Liver (tissue), 9 donors: ENCODE data around the gene RIOK1. TPM values are rescaled to one million over a fixed set of nuclear protein-coding genes. Genes with fewer than 3 reads are reported as not detected.

ENCODE experiments used
- DNase-seq: peaks from one replicate; pipeline ENCODE4 v3.0.0-alpha.2; 2017; ENCODE audit warnings: low spot score
- H3K27ac ChIP-seq, 2 donors: one replicate each; pipeline ENCODE4 v1.7.0; 2013; ENCODE audit warnings: inconsistent platforms in 2 of 2, low read length in 2 of 2, control low read depth in 1 of 2, low read depth in 1 of 2, mild to moderate bottlenecking in 1 of 2
- H3K27me3 ChIP-seq, 4 donors: one replicate each; pipeline versions ENCODE4 v1.6.1 to v1.7.0; 2013; ENCODE audit warnings: low read length in 3 of 4, inconsistent platforms in 1 of 4, mild to moderate bottlenecking in 1 of 4, moderate library complexity in 1 of 4; ENCODE audit not compliant: control insufficient read depth in 4 of 4, insufficient read depth in 4 of 4
- H3K36me3 ChIP-seq, 4 donors: one replicate each; pipeline versions ENCODE4 v1.6.1 to v1.7.0; 2013; ENCODE audit warnings: low read length in 3 of 4, mild to moderate bottlenecking in 3 of 4, low read depth in 1 of 4, moderate library complexity in 1 of 4; ENCODE audit not compliant: control insufficient read depth in 4 of 4, insufficient read depth in 3 of 4
- H3K4me1 ChIP-seq, 4 donors: one replicate each; pipeline versions ENCODE4 v1.6.1 to v1.7.0; 2013; ENCODE audit warnings: low read length in 3 of 4, mild to moderate bottlenecking in 3 of 4, moderate library complexity in 1 of 4; ENCODE audit not compliant: control insufficient read depth in 4 of 4, insufficient read depth in 4 of 4
- H3K4me3 ChIP-seq, 3 donors: one replicate each; pipeline versions ENCODE4 v1.6.1 to v1.7.0; 2013; ENCODE audit warnings: low read length in 3 of 3, control low read depth in 1 of 3, low read depth in 1 of 3, mild to moderate bottlenecking in 1 of 3
- H3K9ac ChIP-seq, 2 donors: one replicate each; pipeline ENCODE4 v1.7.0; 2013; ENCODE audit warnings: low read length in 2 of 2, mild to moderate bottlenecking in 2 of 2, moderate library complexity in 2 of 2, control low read depth in 1 of 2, low read depth in 1 of 2
- H3K9me3 ChIP-seq, 4 donors: one replicate each; pipeline versions ENCODE4 v1.6.1 to v1.7.0; 2013; ENCODE audit warnings: low read length in 3 of 4; ENCODE audit not compliant: control insufficient read depth in 4 of 4
- EGR1 ChIP-seq, 2 donors: IDR thresholded peaks; 2 replicates each; pipeline ENCODE4 v1.6.1; 2016 to 2018; ENCODE audit warnings: antibody characterized with exemption in 2 of 2, low read depth in 2 of 2
- FOXA1 ChIP-seq: IDR thresholded peaks from 2 replicates; pipeline ENCODE4 v1.6.1; 2016; ENCODE audit warnings: antibody characterized with exemption
- HNF4A ChIP-seq, 2 donors: conservative IDR thresholded peaks; 2 replicates each; pipeline ENCODE4 v1.6.1; 2016; ENCODE audit warnings: antibody characterized with exemption in 2 of 2, mild to moderate bottlenecking in 2 of 2
- HNF4G ChIP-seq: IDR thresholded peaks from 2 replicates; pipeline ENCODE4 v1.6.1; 2016; ENCODE audit warnings: antibody characterized with exemption
- RAD21 ChIP-seq, 2 donors: IDR thresholded peaks; 2 replicates each; pipeline ENCODE4 v1.6.1; 2016; ENCODE audit warnings: antibody characterized with exemption in 2 of 2, mild to moderate bottlenecking in 2 of 2
- RXRA ChIP-seq, 2 donors: IDR thresholded peaks; 2 replicates each; pipeline ENCODE4 v1.6.1; 2017 to 2018; ENCODE audit warnings: antibody characterized with exemption in 2 of 2, mild to moderate bottlenecking in 1 of 2
- SP1 ChIP-seq: IDR thresholded peaks from 2 replicates; pipeline ENCODE4 v1.6.1; 2018; ENCODE audit warnings: antibody characterized with exemption, mild to moderate bottlenecking
- TAF1 ChIP-seq: conservative IDR thresholded peaks from 2 replicates; pipeline ENCODE4 v1.6.1; 2016; ENCODE audit warnings: antibody characterized with exemption, mild to moderate bottlenecking
- WGBS: extraction: QIAGEN DNeasy Blood & Tissue Kit; methylation state at CpG from one replicate; pipeline ENCODE4 v1.1.7; 2013; 5-methylcytosine and 5-hydroxymethylcytosine counted together
- polyA plus RNA-seq, 2 donors: library from polyadenylated mRNA; stranded (reverse) in 1 of 2; unstranded in 1 of 2; fragments of 200-250 nt in 1 of 2; fragments of >200 nt in 1 of 2; fragmentation: Nextera tagmentation in 1 of 2; extraction: Ambion mirVana in 1 of 2; gene quantifications; one replicate each; pipeline versions ENCODE4 v1.2.1 to v1.2.3, GENCODE V29; 2013 to 2015
- total RNA-seq, 2 donors: library from RNA; depleted of rRNA; stranded (reverse); fragments of >200 nt; gene quantifications; one replicate each; pipeline ENCODE4 v1.2.3, GENCODE V29; 2014
- TF ChIP-seq, protein P1 (sequence below): IDR thresholded peaks from 2 replicates; pipeline ENCODE4 v1.6.1; 2016; ENCODE audit warnings: antibody characterized with exemption
- TF ChIP-seq, protein P2 (sequence below): IDR thresholded peaks from 2 replicates; pipeline ENCODE4 v1.6.1; 2016; ENCODE audit warnings: antibody characterized with exemption, mild to moderate bottlenecking
- TF ChIP-seq, protein P3 (sequence below): IDR thresholded peaks from 2 replicates; pipeline ENCODE4 v1.6.1; 2016; ENCODE audit warnings: antibody characterized with exemption
- TF ChIP-seq, protein P4 (sequence below): fragments of 150-350 bp; IDR thresholded peaks from 2 replicates; pipeline ENCODE4 v1.5.1; 2017; ENCODE audit warnings: improper control_type of control experiment, low read depth, low read length; ENCODE audit not compliant: missing input control
- donor health status: healthy.
- donor health status: healthy.
- donor health status: healthy.
- donor health status: healthy.
- donor health status: healthy.

The RIOK1 gene
- total and polyA plus RNA-seq, 4 donors, result 4.8 to 10.0 (median 6.6) TPM

DNA sequence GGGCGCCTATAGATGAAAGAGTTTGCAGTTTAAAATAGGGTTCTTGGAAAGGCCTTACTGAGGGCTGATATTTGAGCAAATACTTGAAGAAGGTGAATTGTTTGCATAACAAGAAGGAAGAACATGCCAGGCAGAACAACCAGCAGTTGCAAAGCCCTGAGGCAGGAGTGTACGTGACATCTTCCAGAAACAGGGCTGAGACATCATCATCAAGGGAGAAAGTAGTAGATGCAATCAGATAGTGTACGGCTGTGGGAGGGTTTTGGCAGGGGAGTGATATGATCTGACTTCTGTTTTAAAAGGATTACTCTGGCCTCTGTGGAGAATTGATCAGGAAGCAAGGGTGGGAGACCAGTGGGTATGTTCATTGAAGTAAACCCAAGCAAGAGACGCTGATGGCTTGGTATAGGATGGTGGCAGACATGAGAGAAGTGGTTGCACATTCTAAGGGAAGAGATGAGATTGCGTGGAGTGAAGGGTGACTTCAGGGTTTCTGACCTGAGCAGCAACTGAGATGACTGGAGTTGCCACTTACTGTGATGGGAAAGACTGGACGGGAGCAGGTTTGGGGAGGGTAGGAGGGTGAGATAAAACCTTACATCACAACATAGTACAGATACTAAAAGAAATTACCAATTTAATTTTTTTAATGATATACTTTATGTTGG lies 28.8 kb downstream of the RIOK1 start:
- TF ChIP-seq RXRA (IDR thresholded peaks at IDR 0.05), result no peak
- TF ChIP-seq, protein P1, sequence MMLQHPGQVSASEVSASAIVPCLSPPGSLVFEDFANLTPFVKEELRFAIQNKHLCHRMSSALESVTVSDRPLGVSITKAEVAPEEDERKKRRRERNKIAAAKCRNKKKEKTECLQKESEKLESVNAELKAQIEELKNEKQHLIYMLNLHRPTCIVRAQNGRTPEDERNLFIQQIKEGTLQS, result no peak
- TF ChIP-seq, protein P2, sequence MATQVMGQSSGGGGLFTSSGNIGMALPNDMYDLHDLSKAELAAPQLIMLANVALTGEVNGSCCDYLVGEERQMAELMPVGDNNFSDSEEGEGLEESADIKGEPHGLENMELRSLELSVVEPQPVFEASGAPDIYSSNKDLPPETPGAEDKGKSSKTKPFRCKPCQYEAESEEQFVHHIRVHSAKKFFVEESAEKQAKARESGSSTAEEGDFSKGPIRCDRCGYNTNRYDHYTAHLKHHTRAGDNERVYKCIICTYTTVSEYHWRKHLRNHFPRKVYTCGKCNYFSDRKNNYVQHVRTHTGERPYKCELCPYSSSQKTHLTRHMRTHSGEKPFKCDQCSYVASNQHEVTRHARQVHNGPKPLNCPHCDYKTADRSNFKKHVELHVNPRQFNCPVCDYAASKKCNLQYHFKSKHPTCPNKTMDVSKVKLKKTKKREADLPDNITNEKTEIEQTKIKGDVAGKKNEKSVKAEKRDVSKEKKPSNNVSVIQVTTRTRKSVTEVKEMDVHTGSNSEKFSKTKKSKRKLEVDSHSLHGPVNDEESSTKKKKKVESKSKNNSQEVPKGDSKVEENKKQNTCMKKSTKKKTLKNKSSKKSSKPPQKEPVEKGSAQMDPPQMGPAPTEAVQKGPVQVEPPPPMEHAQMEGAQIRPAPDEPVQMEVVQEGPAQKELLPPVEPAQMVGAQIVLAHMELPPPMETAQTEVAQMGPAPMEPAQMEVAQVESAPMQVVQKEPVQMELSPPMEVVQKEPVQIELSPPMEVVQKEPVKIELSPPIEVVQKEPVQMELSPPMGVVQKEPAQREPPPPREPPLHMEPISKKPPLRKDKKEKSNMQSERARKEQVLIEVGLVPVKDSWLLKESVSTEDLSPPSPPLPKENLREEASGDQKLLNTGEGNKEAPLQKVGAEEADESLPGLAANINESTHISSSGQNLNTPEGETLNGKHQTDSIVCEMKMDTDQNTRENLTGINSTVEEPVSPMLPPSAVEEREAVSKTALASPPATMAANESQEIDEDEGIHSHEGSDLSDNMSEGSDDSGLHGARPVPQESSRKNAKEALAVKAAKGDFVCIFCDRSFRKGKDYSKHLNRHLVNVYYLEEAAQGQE, result no peak
- TF ChIP-seq, protein P3, sequence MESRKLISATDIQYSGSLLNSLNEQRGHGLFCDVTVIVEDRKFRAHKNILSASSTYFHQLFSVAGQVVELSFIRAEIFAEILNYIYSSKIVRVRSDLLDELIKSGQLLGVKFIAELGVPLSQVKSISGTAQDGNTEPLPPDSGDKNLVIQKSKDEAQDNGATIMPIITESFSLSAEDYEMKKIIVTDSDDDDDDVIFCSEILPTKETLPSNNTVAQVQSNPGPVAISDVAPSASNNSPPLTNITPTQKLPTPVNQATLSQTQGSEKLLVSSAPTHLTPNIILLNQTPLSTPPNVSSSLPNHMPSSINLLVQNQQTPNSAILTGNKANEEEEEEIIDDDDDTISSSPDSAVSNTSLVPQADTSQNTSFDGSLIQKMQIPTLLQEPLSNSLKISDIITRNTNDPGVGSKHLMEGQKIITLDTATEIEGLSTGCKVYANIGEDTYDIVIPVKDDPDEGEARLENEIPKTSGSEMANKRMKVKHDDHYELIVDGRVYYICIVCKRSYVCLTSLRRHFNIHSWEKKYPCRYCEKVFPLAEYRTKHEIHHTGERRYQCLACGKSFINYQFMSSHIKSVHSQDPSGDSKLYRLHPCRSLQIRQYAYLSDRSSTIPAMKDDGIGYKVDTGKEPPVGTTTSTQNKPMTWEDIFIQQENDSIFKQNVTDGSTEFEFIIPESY, result no peak
- no peak for TF ChIP-seq EGR1 (IDR thresholded peaks at IDR 0.05; ENCODE audit: low read depth in 2 of 2)
- no peak for TF ChIP-seq RAD21 (IDR thresholded peaks at IDR 0.05)
- TF ChIP-seq HNF4G, result no peak
- TF ChIP-seq TAF1, result no peak
- no peak for TF ChIP-seq SP1
- no peak for TF ChIP-seq FOXA1
- Histone ChIP-seq H3K27me3 (no peaks in the 10 kb centered on the region), H3K4me1 (peaks cover 8 to 34% (median 21%) of the 10 kb centered on the region in 4 donors), H3K4me3 (no peak overlapping the region), H3K9ac (no peak overlapping the region), H3K9me3 (no peaks in the 10 kb centered on the region), H3K27ac (peak overlapping the region; percentile 43 to 45), H3K36me3 (peaks cover 4 to 27% (median 17%) of the 10 kb centered on the region in 4 donors)
- no peak for DNase-seq
- WGBS, result 84% methylated on average over 6 of the region's 6 CpGs

DNA sequence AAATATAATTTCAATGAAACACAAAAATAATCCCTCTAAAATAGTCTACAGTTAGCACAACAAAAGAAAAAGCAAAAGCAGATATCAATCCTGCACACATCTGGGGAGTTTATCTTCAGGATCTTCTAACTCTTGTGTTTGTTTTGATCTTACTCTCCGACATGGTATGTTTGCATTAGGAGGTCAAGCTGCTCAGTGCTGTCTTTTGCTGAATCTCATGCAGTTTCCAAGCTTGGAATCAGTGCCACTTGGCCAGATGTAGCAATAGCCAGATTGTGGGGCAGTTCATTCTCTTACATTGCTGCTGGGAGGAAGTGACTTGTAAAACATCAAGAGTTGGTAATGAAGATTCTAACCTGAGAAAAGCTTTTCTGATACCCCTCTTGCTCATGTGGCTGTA lies 29.5 kb downstream of the RIOK1 start:
- no peak overlapping the region for H3K4me3 ChIP-seq
- H3K27me3 ChIP-seq, result no peaks in the 10 kb centered on the region
- 18% methylated on average over 1 of the region's 1 CpG for WGBS
- DNase-seq, result no peak
- no peaks in the 10 kb centered on the region for H3K9me3 ChIP-seq
- H3K4me1 ChIP-seq, result peaks cover 8 to 35% (median 21%) of the 10 kb centered on the region in 4 donors
- no peak overlapping the region for H3K27ac ChIP-seq
- TF ChIP-seq HNF4G (peak; percentile 15), FOXA1 (no peak), HNF4A (conservative IDR thresholded peaks at IDR 0.05) (peak in 1 of 2 donors; percentile 23), RXRA (IDR thresholded peaks at IDR 0.05) (peak; percentile 20 to 42), RAD21 (IDR thresholded peaks at IDR 0.05) (peak; percentile 6 to 19)
- TF ChIP-seq, protein P4, sequence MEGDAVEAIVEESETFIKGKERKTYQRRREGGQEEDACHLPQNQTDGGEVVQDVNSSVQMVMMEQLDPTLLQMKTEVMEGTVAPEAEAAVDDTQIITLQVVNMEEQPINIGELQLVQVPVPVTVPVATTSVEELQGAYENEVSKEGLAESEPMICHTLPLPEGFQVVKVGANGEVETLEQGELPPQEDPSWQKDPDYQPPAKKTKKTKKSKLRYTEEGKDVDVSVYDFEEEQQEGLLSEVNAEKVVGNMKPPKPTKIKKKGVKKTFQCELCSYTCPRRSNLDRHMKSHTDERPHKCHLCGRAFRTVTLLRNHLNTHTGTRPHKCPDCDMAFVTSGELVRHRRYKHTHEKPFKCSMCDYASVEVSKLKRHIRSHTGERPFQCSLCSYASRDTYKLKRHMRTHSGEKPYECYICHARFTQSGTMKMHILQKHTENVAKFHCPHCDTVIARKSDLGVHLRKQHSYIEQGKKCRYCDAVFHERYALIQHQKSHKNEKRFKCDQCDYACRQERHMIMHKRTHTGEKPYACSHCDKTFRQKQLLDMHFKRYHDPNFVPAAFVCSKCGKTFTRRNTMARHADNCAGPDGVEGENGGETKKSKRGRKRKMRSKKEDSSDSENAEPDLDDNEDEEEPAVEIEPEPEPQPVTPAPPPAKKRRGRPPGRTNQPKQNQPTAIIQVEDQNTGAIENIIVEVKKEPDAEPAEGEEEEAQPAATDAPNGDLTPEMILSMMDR, result no peak
- peaks cover 4 to 20% (median 14%) of the 10 kb centered on the region in 4 donors for H3K36me3 ChIP-seq
- H3K9ac ChIP-seq, result no peak overlapping the region
